HG03439 (cell line): Measurements from ENCODE around the gene TNNI3.
"Not testable (repeated sequence)": the region's sequence is repeated elsewhere in the genome, so short reads cannot be mapped to it uniquely, and the experiment has no call there.

Experiments used
- ATAC-seq: cut with Tn5 transposase; IDR thresholded peaks from one replicate; pipeline ENCODE4 v1.9.1; 2021; ENCODE audit warnings: mild to moderate bottlenecking, moderate library complexity; ENCODE audit not compliant: unreplicated experiment

Gene TNNI3

GRCh38 chr19:55114566-55115145, 42.9 kb downstream of the TNNI3 start:
- ATAC-seq = no peak

DNA sequence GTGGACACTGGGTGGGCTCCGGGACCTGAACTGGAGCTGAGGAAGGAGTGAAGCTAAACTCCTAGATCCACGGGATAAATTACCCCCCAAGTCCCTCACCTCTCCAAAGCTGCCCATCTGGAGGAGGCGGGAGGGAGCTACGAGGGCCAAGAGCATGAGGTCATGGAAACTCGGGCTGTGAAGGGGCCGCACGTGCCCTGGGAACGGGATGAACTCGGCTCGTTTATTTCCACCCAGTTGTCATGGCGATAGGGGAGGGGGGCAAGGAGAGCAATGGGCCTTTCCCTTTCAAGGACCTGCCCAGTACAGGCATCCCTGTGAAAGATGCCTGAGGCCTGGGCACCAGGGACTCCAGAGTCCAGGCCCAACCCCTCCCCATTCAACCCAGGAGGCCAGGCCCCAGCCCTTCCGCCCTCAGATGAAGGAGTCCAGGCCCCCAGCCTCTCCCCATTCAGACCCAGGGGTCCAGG, 43.9 kb downstream of the TNNI3 start:
- ATAC-seq = no peak

DNA sequence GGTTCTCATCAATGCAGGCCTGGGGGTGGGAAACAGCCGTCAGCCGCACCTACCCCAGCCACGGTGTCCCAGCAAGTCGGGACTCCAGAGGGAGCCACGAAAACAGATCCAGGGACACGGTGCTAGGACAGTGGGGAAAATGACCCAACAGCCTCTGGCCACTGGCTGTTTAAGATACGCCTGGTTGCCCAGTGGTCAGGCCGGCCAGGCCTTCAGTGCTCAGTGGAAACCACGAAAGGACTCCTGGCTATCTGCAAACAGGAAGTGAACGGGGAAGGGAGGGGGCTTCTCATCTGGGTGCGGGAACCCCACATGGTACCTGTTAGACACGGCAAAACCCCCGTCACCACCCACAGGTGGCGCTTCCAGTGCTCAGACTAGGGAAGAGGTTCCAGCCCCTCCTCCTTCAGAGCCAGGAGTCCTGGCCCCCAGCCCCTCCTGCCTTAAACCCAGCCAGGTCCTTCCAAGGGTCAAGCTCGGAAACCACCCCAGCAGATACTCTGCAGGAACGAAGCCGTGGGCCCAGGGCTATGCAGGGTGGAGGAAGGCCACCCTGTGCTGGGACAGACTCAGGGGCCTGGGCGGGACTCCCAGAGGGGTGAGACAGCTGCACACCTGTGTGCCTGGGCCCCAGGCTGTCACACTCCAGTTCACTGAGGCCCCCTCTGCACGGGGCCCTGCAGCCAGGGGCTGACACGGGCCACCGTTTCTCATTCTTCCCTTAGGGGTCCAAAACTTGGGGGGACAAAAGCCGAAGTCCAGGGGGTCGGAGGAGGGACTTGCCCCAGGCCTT, 44.6 kb downstream of the TNNI3 start:
- no peak for ATAC-seq

DNA sequence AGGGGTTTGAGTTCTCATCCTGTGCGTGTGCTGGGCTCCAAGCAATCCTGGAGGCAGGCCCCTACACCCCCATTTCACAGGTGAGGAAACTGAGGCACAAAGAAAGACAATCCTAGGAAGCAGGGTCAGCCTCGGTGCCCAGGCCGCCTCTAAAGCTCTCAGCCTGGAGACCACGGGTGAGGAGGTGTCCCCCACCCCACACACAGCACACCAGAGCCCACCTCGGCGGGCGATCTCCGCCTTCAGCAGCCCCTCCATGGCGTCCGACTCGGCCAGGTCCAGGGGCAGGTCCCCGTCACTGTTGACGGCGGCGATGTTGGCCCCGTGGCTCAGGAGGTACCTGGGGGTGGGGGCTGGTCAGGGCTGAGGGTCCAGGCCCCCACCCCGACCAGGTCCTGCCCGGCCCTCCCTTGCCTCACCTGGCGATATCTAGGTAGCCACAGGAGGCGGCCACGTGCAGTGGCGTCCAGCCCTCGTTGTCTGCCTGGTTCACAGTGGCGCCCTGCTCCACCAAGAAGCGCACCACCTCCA, 45.2 kb downstream of the TNNI3 start:
- ATAC-seq = no peak

- ATAC-seq = no peak
Observed at GRCh38 chr19:55111238-55111831, 46.2 kb downstream of the TNNI3 start.

DNA sequence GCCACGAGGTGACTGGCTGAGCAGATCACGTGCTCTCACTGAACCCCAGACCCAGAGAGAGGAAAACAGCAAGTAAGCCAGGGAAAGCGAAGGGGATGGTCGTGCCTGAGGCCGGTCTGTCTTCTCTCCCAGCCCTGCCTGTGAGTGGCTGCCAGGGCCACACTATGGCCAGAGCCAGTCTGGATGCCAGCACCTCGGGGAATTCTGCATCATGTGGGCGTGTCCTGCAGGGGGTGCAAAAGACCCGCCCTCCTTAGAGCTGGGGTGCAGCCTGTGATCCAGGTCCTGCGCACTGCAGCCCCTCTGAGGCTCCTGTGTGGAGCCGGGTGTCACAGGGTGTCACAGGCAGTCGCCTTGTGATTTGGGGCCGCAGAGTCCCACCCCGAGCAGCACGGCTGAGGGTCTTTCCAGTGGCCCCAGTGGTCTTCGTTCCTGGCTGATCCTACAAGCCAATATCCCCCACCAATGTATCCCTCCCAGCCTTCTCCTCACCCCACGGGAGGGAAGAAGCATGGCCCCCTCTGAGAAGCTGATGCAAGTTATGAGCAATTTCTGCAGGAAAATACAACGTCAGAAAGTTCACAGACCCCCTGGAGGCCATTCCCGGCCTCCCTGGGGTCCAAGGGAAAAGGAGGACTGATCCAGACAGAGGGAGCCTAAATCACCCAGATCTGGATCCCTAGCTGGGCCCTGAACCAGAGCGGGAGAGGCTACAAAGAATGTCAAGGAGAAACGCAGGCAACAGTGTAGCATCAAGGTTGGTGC, 47.8 kb downstream of the TNNI3 start:
- no peak for ATAC-seq

GRCh38 chr19:55107252-55107651, 50.3 kb downstream of the TNNI3 start:
- ATAC-seq = not testable (repeated sequence)

DNA sequence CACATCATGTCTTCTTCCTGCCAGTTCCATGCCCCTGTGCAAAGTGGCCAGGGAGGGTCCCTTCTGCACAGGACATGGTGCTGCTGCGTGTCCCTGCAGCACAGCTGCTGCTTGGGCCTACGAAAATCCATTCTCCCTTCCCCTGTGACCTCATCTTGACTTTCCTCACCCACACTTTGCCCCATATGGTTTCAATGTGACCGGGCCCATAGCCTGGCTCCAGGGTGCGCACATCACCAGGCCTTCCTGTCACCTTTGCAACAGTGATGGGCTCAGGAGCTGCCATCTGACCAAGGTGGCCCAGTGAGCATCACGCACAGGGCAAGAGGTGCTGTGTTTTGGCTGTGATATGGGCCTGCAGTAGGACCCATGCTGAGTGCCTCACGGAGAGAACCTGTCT, 50.9 kb downstream of the TNNI3 start:
- ATAC-seq = no peak

DNA sequence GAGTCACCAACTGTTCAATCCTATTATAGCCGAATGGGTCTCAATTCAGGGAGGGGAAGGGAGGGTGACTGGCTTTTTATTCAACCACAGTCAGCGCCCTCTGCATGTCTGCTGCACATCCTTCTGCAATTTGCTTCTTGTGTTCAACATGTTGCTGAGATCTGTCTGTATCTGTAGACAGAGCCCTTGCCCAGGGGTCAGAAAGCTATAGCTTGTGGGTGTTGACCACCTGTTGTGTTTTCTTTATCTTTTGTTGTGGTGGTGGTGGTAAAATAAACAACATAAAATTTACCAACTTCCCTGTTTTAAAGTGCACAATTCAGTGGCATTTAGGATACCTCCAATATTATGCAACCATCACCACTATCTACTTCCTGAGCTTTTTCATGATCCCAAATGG, 52.3 kb downstream of the TNNI3 start:
- no peak for ATAC-seq

- ATAC-seq = no peak
Observed at GRCh38 chr19:55103190-55103589, 54.3 kb downstream of the TNNI3 start.
